GM12892 (cell line): ENCODE measurements around the gene ARL5A.

ENCODE experiments used
- DNase-seq: peaks from one replicate; pipeline ENCODE4 v3.0.0; 2011; ENCODE audit not compliant: insufficient read length
- FAIRE-seq: peaks from 2 replicates; lab custom pipeline; 2011; peaks lifted over from hg19 to GRCh38; lab: Jason Lieb, UNC
- POLR2A ChIP-seq: IDR thresholded peaks from 2 replicates; pipeline ENCODE4 v1.6.1; 2011; ENCODE audit warnings: low read depth, low read length, control low read depth
- POLR2AphosphoS5 ChIP-seq: IDR thresholded peaks from 2 replicates; pipeline ENCODE4 v1.6.1; 2011; ENCODE audit warnings: low read depth, low read length, control low read depth
- TAF1 ChIP-seq: IDR thresholded peaks from 2 replicates; pipeline ENCODE4 v1.6.1; 2011; ENCODE audit warnings: low read depth, mild to moderate bottlenecking, control low read depth, low read length, borderline replicate concordance

Gene ARL5A

GRCh38 chr2:151775057-151775740, 53.0 kb downstream of the ARL5A start:
- DNase-seq (no peak), FAIRE-seq (peak; percentile 66)
- TF ChIP-seq TAF1 (no peak), POLR2A (no peak), POLR2AphosphoS5 (no peak)

DNA sequence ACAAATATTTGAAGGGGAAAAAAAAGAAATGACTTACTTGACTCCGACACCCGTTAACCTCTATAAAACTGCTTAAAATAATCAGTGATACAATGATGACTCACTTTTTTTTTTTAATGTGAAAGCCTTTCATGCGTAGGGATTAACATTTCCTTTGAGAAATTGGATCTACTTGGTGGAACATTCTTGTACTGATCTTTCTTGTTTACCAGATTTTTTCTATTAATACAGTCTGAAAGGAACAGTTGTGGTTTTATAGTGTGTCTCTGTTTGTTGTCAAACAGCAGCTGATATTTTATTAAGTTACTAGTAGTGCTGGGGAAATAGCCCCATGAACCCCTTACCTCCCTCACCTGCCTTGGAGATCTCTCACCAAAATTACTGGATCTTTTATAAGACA, 53.7 kb downstream of the ARL5A start:
- FAIRE-seq (no peak), DNase-seq (no peak)
- no peak for TF ChIP-seq POLR2AphosphoS5
- no peak for TF ChIP-seq TAF1
- TF ChIP-seq POLR2A = no peak

- FAIRE-seq (peak; percentile 99), DNase-seq (no peak)
- TF ChIP-seq TAF1 (no peak), POLR2AphosphoS5 (no peak), POLR2A (no peak)
Measured at GRCh38 chr2:151771599-151772358, 56.4 kb downstream of the ARL5A start.

GRCh38 chr2:151770995-151771394, 57.2 kb downstream of the ARL5A start:
- FAIRE-seq = no peak
- no peak for DNase-seq
- no peak for TF ChIP-seq POLR2AphosphoS5
- TF ChIP-seq TAF1 = no peak
- no peak for TF ChIP-seq POLR2A

DNA sequence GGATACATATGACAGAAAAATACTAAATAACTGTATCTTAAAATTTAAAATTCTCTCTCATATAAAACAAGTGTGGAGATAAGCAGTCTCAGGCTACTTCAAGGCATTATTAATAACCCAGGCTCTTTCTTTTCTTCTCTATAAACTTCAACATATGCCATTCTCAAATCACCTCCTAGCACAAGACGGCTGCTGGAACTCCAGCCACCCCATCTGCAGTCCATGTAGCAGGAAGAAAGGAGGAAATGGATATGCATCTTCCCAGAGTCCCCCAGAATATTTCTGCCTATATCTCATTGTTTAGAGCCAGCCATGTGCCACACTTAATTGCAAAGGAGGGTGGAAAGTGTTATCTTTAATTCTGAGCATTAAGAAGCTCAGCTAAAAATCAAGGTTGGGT, 58.6 kb downstream of the ARL5A start:
- TF ChIP-seq POLR2AphosphoS5 = no peak
- TF ChIP-seq POLR2A = no peak
- TF ChIP-seq TAF1 = no peak
- FAIRE-seq (no peak), DNase-seq (no peak)

DNA sequence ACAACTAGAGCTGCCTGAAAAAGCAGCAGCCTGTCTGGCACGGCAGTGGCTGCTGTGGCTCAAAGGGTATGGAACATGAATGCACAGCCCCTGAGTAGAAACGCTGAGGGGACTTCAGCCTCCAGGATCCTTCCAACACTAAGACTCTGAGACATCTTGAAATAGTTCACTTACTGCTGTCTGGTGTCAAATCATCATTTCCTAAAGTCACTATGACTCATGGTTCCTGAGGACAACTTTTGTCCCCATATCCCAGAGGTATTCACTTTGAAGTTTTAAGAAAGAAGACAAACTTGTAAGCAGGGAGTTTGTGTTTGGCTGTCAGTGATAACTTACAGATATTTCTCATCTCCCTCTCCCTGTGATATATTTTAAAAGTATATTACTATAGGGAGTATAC, 60.7 kb downstream of the ARL5A start:
- FAIRE-seq = peak; percentile 74
- no peak for TF ChIP-seq POLR2A
- no peak for TF ChIP-seq POLR2AphosphoS5
- no peak for TF ChIP-seq TAF1

DNA sequence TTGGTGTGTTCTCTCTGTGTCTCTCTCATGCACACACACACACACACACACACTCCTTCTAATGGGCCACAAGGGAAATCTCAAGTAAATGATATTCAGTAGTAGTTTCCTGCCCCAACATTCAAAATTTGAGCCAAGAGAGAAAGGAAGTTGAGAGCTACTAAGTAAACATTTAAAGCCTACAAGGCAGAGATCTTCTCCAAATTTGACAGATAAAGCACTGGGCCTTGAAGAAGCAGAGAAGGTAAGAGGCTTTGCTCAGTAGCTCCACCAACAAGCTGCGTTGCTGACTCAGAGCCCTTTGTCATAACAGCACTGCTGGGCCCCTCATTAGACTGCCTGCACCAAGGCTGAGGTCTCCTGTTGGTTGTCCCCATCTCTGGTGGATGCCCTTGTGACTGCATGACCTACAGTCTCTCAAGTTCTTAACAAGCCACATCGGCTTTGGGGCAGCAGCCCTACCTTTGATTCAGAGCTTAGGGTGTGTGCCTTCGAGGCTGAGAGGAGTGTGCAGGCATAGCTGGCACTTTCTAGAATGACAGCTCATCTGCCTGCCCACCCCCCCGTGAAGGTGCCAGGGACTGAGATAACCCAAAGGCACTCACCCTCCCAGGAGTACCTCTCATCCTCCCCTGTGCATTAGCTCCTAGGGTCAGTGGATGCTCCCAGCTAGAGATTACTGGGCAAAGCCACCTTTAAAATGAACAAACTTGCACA, 61.6 kb downstream of the ARL5A start:
- TF ChIP-seq TAF1 = no peak
- TF ChIP-seq POLR2A = no peak
- no peak for TF ChIP-seq POLR2AphosphoS5
- FAIRE-seq (peak; percentile 48), DNase-seq (no peak)

More for the DNA sequence above, 60.7 kb downstream of the ARL5A start:
- DNase-seq = no peak

DNA sequence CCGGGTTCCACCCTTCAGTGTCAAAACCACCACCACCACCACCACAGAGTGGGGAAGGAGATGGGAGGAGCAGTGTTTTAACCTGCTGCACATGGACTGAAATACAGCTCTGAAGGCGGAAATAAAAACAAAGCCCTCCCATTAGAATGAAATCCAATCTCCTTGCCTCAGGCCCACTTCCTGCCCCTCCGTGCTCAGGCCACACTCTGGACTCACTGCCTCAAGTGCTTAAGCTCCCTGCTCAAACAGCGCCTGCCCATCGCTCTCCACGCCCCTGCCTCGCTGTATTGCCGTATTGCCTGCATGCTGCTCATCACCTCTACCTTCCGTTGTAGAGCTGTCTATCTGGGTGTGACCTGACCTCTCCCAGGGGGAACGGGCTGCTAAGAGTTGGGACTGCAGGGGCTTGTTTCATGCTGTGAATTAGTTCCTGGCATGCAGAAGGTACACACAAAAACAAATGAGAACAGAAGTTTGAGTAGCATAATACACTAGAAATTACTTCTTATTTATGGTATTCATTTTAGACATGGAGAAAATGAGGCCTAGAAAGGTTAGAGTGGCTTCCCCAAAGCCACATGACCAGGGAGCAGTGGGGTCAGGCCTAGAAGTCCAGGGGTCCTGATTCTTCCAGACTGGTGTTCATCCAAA, 62.3 kb downstream of the ARL5A start:
- FAIRE-seq (peak; percentile 50), DNase-seq (no peak)
- TF ChIP-seq TAF1 (no peak), POLR2AphosphoS5 (no peak), POLR2A (no peak)

DNA sequence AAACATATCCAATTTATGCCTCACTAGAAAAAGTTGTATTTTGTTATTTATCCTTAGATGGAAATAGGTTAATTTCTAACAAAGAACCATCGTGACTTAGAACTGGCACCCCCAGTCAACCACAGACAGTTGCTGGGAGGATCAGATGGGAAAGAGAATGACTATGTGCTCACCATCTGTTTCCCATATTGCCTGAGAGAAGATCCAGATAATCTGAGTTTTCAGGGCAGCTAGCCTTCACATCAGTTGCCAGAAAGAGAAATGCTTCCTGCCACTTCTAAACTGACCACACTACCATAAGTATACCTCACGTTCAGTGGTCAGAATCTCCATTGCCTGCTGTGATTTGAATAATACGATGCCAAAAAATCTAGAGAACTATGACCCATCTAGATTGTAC, 65.5 kb downstream of the ARL5A start:
- FAIRE-seq = no peak
- DNase-seq = no peak
- TF ChIP-seq POLR2AphosphoS5 (no peak), POLR2A (no peak), TAF1 (no peak)

DNA sequence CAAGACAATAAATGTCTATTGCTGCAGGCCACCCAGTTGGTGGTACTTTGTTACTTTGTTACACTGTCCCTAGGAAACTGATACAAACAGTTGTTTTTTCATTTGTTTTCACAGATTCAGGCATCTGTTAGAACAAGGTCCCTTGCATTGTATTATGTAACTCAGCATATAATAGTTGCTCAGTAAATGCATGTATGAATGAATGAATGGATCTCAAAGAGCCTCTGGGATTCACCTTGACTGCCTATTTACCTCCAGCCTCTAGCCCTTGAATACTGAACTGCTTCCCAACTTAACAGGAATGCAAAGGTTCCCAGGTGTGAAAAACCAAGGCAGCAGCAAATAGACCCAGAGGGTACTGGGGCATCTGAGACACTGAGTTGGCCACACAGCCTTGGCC, 66.5 kb downstream of the ARL5A start:
- no peak for TF ChIP-seq POLR2AphosphoS5
- no peak for TF ChIP-seq TAF1
- no peak for TF ChIP-seq POLR2A
- FAIRE-seq (no peak), DNase-seq (no peak)

- FAIRE-seq (no peak), DNase-seq (no peak)
- TF ChIP-seq TAF1 = no peak
- no peak for TF ChIP-seq POLR2A
- TF ChIP-seq POLR2AphosphoS5 = no peak
Measured at GRCh38 chr2:151761193-151761592, 67.0 kb downstream of the ARL5A start.
